GM21825 (cell line): ENCODE data around the gene RTL9.
"Not testable (repeated sequence)": the region's sequence is repeated elsewhere in the genome, so short reads cannot be mapped to it uniquely, and the experiment has no call there.

Source experiments
- ATAC-seq: cut with Tn5 transposase; IDR thresholded peaks from one replicate; pipeline ENCODE4 v1.9.1; 2021; ENCODE audit warnings: mild to moderate bottlenecking, moderate library complexity; ENCODE audit not compliant: unreplicated experiment

RTL9 gene

DNA sequence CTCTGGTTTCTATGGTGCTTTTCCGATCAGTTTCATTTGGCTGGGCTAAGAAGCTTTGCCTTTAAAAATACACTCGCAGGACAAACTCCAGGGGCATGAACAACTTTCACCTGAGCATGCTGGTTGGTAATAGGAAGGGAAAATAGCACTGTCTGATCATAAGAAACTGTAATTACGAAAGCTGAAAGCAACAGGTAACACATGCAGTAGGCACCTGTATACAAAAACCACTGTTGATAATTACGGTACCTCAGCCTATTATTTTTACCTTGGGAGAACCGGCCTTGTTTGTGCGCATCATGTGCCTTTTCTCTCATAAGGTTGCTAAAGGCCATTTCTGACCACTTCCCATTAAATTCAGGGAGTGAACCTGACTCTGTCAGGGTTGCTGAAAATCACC lies 45.7 kb downstream of the RTL9 start:
- ATAC-seq, result no peak

DNA sequence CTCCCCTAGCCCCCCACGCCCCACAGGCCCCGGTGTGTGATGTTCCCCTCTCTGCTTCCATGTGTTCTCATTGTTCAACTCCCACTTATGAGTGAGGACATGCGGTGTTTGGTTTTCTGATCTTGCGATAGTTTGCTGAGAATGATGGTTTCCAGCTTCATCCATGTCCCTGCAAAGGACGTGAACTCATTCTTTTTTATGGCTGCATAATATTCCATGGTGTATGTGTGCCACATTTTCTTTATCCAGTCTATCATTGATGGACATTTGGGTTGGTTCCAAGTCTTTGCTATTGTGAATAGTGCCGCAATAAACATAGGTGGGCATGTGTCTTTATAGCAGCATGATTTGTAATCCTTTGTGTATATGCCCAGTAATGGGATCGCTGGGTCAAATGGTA lies 47.6 kb downstream of the RTL9 start:
- ATAC-seq, result not testable (repeated sequence)

DNA sequence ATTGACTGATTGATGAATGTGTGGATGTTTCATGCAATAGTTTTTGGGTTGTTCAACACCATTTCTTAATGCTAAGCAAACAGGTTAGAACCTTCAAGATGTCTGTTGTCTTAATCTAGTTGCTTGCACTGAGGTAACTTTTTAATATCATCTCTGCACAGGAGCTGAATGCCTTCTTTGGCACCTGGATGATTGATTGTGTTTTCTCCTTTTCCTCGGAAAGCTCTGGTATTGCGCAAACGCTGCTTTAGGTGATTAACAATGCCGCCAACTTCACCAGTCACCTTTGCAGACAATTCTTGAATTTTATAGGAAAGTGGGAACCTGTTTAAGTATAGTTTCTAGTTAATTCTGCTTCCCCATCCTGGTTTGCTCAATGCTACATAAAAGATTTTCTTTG lies 48.2 kb downstream of the RTL9 start:
- ATAC-seq, result no peak

DNA sequence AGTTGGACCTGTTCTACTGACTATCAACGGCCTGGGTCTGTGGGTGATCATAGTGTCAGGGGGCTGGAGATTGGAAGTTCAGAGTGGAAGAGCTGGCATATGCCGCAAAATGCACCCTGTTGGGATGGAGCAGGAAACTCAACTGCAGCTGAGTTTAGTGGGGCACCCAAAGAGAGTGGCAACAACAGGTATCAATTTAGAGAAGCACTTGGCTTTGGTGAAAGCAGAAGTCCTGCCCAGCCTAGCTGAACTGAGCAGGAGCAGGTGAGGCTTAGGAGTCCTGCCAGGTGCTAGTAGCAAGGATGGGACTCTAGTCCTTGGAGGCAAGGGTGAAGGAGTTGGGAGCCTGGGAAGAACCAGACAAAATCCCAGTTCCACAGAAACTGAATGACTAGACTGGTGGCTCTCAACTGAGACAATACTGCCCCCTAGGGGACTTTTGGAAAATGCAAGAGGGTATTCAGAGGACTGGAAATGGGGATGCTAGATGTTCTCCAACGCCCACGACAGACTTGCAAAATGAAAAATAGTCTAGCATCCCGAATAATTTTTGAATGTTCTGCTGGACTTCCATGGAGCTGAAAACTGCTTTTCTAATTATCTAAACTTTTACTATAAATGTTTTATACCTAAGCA lies 49.4 kb downstream of the RTL9 start:
- ATAC-seq, result no peak
